GM21447 (cell line): ENCODE results near the gene NELFB.

Experiments
- ATAC-seq: cut with Tn5 transposase; IDR thresholded peaks from one replicate; pipeline ENCODE4 v1.9.1; 2021; ENCODE audit not compliant: unreplicated experiment

The NELFB gene

GRCh38 chr9:137267933-137268355, 12.8 kb downstream of the NELFB start:
- ATAC-seq = peak; percentile 43

GRCh38 chr9:137268538-137269201, 13.5 kb downstream of the NELFB start:
- ATAC-seq = no peak

DNA sequence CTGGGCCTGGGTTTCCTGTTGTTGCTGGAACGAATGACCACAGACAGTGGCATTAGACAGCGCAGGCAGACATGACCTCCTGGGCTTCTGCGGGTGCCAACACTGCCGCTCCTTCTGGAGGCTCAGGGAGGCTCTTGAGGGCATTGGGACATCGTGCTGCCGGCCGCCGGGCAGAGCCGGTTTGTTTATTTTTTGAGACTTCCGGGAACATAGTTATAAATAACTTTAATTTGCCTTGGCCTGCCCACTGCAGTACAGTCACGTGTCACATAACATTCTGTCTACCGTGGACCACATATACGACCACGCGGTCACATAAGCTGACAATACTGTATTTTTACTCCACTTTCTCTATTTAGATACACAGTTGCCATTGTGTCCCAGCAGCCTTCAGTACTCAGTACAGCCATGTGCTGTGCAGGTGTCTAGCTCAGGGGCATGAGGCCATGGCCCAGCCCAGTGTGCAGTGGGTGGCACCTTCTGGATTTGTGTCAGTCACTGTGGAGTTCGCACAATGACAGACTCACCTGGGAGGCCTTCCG, 14.2 kb downstream of the NELFB start:
- no peak for ATAC-seq

- ATAC-seq = no peak
Measured at GRCh38 chr9:137270929-137271695, 16.0 kb downstream of the NELFB start.

DNA sequence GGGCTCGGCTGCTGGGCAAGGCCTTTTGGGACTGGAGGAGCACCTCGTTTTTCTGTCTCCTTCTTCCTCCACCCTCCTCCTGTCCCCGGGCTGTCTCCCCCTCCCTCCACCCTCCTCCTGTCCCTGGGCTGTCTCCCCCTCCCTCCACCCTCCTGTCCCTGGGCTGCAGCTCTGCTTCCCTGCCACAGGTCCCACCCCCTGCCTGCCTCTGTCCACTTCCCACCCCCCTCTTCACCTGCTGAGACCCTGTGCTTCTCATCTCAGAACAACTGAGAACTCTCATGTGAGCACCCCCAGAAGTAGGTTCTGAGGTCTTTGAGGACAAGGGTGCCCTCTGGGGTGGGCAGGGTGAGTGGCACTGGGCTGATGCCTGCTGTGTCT, 16.6 kb downstream of the NELFB start:
- ATAC-seq = no peak

DNA sequence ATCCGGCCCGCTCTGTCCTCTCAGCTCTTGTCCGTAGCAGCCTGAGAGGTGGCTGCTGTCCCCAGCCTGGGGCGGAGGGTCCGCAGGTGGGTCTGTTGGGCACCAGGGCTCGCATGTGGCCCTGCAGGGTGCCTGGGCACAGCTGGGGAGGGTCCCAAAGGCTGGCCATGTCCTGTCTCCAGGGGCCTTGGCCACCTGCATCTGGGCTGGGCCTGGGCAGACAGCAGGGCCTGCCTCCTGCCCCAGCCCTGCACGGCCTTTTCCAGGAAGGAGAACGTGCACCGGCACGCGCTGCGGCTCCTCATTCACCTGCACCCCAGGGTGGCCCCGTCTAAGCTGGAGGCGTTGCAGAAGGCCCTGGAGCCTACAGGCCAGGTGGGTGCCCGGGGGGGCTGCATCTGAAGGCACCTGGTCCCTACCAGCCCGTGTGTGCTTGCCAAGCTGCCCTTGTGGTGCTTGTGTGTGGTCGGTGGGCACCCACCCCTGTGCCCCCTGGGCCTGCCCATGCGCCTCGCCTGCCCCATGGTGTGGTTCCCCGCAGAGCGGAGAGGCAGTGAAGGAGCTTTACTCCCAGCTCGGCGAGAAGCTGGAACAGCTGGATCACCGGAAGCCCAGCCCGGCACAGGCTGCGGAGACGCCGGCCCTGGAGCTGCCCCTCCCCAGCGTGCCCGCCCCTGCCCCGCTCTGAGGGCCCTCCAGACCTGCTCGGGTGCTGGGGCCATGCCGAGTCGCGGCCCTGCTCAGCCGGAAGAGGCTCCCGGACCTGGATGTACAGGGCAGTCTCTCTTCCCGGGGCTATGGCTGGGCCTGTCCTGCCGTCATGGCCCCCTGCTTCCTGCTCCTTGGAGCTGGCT, 17.3 kb downstream of the NELFB start:
- ATAC-seq = no peak

DNA sequence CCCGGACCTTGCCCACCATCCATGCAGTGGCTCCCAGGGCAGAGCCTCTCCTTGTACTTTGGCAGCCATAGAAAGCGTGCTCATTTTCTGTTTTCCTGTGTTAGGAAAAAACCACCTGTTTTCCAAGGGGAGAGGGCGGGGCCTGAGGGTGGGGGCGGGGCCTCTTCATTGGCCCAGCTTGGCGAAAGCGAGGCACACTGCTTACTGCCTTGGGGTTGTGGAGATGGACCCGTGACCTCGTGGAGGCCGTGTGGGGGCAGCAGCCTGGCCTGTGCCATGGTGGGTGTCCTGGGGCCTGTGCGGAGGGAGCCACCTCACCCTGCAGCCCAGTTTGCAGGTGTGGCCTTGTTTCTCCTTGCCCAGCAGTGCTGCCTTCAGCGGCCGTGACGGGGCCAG, 18.0 kb downstream of the NELFB start:
- no peak for ATAC-seq

DNA sequence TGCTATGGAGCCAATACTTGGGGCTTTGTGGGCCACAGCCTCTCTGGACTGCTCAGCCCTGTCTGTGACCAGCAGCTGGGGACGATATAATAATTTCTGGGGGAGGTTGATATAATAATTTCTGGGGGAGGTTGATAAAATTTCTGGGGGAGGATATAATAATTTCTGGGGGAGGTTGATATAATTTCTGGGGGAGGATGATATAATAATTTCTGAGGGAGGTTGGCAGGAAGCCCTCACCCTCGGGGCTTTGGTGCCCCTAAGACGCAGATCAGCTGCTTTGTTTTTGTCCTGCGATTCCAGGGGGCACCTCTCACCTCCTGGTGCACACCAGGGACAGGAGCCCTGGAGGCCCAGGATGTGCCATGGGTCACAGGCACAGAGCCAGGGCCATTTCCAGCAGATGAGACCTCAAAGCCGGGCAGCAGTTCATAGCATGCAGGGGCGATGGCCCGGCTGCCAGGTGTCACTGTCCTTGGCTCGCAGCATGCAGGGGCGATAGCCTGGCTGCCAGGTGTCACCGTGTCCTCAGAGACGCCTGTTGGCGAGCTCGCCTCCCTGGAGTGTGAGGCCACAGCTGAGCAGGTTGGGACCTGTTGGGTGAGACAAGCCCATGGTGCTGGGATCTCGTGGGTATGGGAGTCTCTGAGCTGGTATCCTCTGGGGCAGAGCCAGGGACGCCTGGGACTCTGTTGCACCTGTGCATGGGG, 18.6 kb downstream of the NELFB start:
- ATAC-seq = no peak

DNA sequence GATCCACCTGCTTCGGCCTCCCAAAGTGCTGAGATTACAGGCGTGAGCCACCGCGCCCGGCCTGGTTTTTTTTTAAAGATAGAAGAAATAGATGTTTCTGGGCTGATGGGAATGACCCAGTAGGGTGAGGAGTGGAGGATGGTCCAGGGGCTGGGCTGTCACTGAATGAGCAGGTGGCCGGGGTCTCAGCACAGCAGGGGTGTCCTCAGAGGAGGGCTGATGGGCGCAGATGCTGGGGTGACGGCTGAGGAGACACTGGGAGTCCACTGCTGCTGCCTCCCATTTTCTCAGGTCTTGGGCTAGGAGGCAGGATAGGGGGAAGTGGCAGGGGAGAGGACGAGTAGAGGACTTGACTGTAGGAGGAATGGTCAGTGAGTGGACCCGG, 20.1 kb downstream of the NELFB start:
- ATAC-seq = no peak

- ATAC-seq = no peak
Measured at GRCh38 chr9:137275588-137276472, 20.7 kb downstream of the NELFB start.

GRCh38 chr9:137276473-137277328, 21.6 kb downstream of the NELFB start:
- no peak for ATAC-seq

DNA sequence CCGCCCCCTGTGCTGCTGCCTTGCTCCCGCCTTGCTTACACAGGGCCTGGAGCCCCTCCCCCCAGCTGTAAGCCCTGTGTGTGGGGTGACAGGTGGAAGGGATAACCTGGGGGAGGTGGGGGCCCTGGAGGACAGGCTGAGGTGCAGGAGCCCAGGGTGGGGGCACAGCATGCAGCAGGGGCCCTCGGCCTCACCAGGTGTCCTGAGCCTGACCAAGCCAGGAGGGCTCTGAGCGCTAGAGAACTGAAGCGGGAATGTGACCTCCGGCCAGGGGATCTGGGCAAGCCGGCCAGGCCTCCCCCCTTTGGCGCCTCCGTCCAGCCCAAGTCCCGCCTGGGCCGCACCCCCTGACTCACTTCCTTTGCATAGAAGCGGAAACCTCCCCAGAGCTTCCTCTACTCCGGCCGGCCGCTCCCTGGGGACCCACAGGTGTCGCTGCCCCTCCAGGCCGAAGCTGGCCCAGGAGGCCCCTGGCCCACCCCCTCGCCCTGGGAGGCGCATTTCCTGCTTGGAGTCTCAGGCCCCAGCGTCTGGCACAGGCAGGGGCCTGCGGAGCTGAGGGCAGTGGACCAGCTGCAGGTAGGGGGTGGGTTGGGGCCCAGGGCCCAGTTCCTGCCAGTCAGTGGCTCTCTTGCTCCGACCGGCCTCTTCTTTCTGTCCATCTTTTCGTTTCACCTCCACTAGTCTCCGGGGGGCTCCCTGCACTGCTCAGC, 22.4 kb downstream of the NELFB start, which contains the start of gene TOR4A:
TOR4A (plus strand) TSS at position 398 of the 713 bp plus-strand sequence. CDS start 964 bp downstream, outside the sequence.
- peak; percentile 78 for ATAC-seq

DNA sequence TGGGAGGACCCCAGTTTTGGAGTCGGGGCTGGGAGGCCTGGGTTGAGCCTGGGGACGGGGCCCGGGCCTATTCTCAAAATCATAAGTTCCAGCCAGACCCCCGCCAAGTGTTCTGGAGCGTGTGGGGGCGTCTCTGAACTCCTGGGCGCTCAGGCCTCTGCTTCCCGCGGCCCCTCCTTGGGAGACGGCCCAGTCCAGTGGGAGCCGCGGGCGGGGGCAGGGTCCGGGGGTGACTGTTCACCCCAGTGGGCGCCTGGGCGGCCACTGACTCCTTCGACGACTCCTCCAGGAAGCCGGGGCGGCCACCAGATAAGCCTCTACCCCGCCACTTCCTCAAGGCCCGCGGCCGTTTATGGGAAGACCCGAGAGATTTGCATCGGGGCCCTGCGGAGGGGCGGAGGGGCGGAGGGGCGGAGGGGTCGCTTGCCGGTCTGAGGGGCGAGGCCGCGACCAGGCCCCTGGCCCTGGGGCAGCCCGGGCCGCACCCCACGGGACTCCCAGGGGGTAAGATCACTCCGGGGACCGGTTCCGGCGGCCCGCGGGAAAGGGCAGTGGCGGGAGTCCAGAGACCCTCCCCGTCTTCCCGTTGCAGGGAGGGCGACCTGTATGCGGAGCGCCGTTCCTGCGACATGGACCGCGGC, 23.1 kb downstream of the NELFB start:
- ATAC-seq = no peak

GRCh38 chr9:137278721-137279711, 23.9 kb downstream of the NELFB start:
- ATAC-seq = no peak

GRCh38 chr9:137279741-137280473, 24.8 kb downstream of the NELFB start:
- no peak for ATAC-seq
